Left lung (tissue), 10 donors: ENCODE measurements around the gene ACAD10. TPM values are rescaled to one million over a fixed set of nuclear protein-coding genes. Genes with fewer than 3 reads are reported as not detected.
A peak's percentile ranks its signal among the peaks of the same experiment; 100 is the strongest.
"Not testable (repeated sequence)": the region's sequence is repeated elsewhere in the genome, so short reads cannot be mapped to it uniquely, and the experiment has no call there.

Experiments used
- ATAC-seq: fragments of 200-7000 bp; cut with Tn5 transposase; one replicate; pipeline ENCODE4 v1.9.1; 2020; ENCODE audit warnings: moderate library complexity
- DNase-seq, 4 donors: peaks; one replicate each; pipeline ENCODE4 v3.0.0-alpha.2; 2013 to 2020
- H3K27ac ChIP-seq, 2 donors: fragments of 200-600 bp; sonication (generic) in 1 of 2; one replicate each; pipeline versions ENCODE4 v1.5.0 to v1.8.0; 2020 to 2021
- H3K27me3 ChIP-seq, 2 donors: fragments of 200-600 bp; sonication (generic) in 1 of 2; one replicate each; pipeline versions ENCODE4 v1.5.0 to v1.8.0; 2020 to 2021
- H3K36me3 ChIP-seq, 2 donors: fragments of 200-600 bp; sonication (generic) in 1 of 2; one replicate each; pipeline versions ENCODE4 v1.5.0 to v1.8.0; 2020 to 2021
- H3K4me1 ChIP-seq, 2 donors: fragments of 200-600 bp; one replicate each; pipeline ENCODE4 v1.8.0; 2021
- H3K4me3 ChIP-seq, 2 donors: fragments of 200-600 bp; sonication (generic) in 1 of 2; one replicate each; pipeline versions ENCODE4 v1.5.0 to v1.8.0; 2020 to 2021; ENCODE audit warnings: mild to moderate bottlenecking in 1 of 2
- H3K9me3 ChIP-seq, 2 donors: fragments of 200-600 bp; sonication (generic) in 1 of 2; one replicate each; pipeline versions ENCODE4 v1.5.0 to v1.8.0; 2020 to 2021
- CTCF ChIP-seq, 2 donors: fragments of 200-600 bp; sonication (generic) in 1 of 2; IDR thresholded peaks; one replicate each; pipeline versions ENCODE4 v1.5.0 to v1.8.0; 2021; ENCODE audit warnings: antibody characterized with exemption in 2 of 2
- intact Hi-C, 2 donors: fragments of 100-400 bp; cut with DNase I; formaldehyde crosslinking; loops; one replicate each; pipeline versions ENCODE4 v1.11.2 to v1.14.2; 2022
- polyA plus RNA-seq, 6 donors: library from polyadenylated mRNA; unstranded; fragments of 120-200 nt; gene quantifications; one replicate each; pipeline ENCODE4 v1.2.1, GENCODE V29; 2013; ENCODE audit not compliant: insufficient read length in 6 of 6
- total RNA-seq, 2 donors: library from RNA; stranded (reverse); fragmentation: NEBNext Ultra II Directional; extraction: Animal tissue kit (Norgen Biotek cat#: 25700); gene quantifications; one replicate each; pipeline ENCODE4 v1.2.1, GENCODE V29; 2021
- donor health status: DM: no; HTN: yes; CAD: no.
- donor health status: DM: no; HTN: no; CAD: no.

Gene ACAD10
- total and polyA plus RNA-seq, 8 donors, result 19.8 to 44.3 (median 36.9) TPM

GRCh38 chr12:111693818-111694217, 8.0 kb downstream of the ACAD10 start:
- ATAC-seq, result no peak
- no peaks in the 10 kb centered on the region for H3K9me3 ChIP-seq
- no peak overlapping the region for H3K27ac ChIP-seq
- no peaks in the 10 kb centered on the region for H3K27me3 ChIP-seq
- peaks cover 0 to 62% of the 10 kb centered on the region in 2 donors for H3K36me3 ChIP-seq
- no peak for DNase-seq
- no peaks in the 10 kb centered on the region for H3K4me1 ChIP-seq
- intact Hi-C loops, result no loop called here
- H3K4me3 ChIP-seq, result no peak overlapping the region
- no peak for TF ChIP-seq CTCF (IDR thresholded peaks at IDR 0.05)

- Histone ChIP-seq H3K4me3 (no peak overlapping the region), H3K27me3 (no peaks in the 10 kb centered on the region), H3K36me3 (peaks cover 3 to 79% of the 10 kb centered on the region in 2 donors), H3K9me3 (no peaks in the 10 kb centered on the region), H3K4me1 (no peaks in the 10 kb centered on the region), H3K27ac (no peak overlapping the region)
- no peak for TF ChIP-seq CTCF (IDR thresholded peaks at IDR 0.05)
- DNase-seq, result no peak
- intact Hi-C loops, result no loop called here
- no peak for ATAC-seq
These were observed 14.1 kb downstream of the ACAD10 start for GRCh38 chr12:111699962-111700361.

- peaks cover 0 to 91% of the 10 kb centered on the region in 2 donors for H3K36me3 ChIP-seq
- intact Hi-C loops, result no loop called here
- no peaks in the 10 kb centered on the region for H3K9me3 ChIP-seq
- no peaks in the 10 kb centered on the region for H3K27me3 ChIP-seq
- no peak for TF ChIP-seq CTCF (IDR thresholded peaks at IDR 0.05)
- no peak overlapping the region for H3K27ac ChIP-seq
- no peaks in the 10 kb centered on the region for H3K4me1 ChIP-seq
- DNase-seq (no peak), ATAC-seq (no peak)
- H3K4me3 ChIP-seq, result no peak overlapping the region
These were observed 19.8 kb downstream of the ACAD10 start for GRCh38 chr12:111705672-111706071.

- DNase-seq (no peak), ATAC-seq (no peak)
- Histone ChIP-seq H3K36me3 (peaks cover 0 to 91% of the 10 kb centered on the region in 2 donors), H3K27ac (no peak overlapping the region), H3K4me3 (no peak overlapping the region), H3K27me3 (no peaks in the 10 kb centered on the region), H3K4me1 (no peaks in the 10 kb centered on the region), H3K9me3 (no peaks in the 10 kb centered on the region)
- no peak for TF ChIP-seq CTCF (IDR thresholded peaks at IDR 0.05)
- intact Hi-C loops, result no loop called here
These were observed 20.3 kb downstream of the ACAD10 start for GRCh38 chr12:111706145-111706544.

GRCh38 chr12:111715279-111715678, 29.4 kb downstream of the ACAD10 start:
- Histone ChIP-seq H3K4me3 (no peak overlapping the region), H3K4me1 (no peaks in the 10 kb centered on the region), H3K27me3 (no peaks in the 10 kb centered on the region), H3K9me3 (no peaks in the 10 kb centered on the region), H3K36me3 (peaks cover 0 to 91% of the 10 kb centered on the region in 2 donors), H3K27ac (no peak overlapping the region)
- DNase-seq (peak in 1 of 4 donors; percentile 1), ATAC-seq (peak; percentile 27)
- intact Hi-C loops, result no loop called here
- TF ChIP-seq CTCF (IDR thresholded peaks at IDR 0.05), result no peak

GRCh38 chr12:111719316-111719715, 33.5 kb downstream of the ACAD10 start:
- H3K4me1 ChIP-seq, intact Hi-C loops, H3K27me3 ChIP-seq, H3K4me3 ChIP-seq, ATAC-seq, DNase-seq, H3K9me3 ChIP-seq, H3K27ac ChIP-seq: not testable (repeated sequence)
- peaks cover 0 to 76% of the 10 kb centered on the region in 2 donors for H3K36me3 ChIP-seq
